NT2/D1 (cell line): Measurements from ENCODE around the gene LIMA1.
"Not testable (repeated sequence)": the region's sequence is repeated elsewhere in the genome, so short reads cannot be mapped to it uniquely, and the experiment has no call there.

Experiments used
- DNase-seq: peaks from one replicate; pipeline ENCODE4 v3.0.0-alpha.2; 2011; ENCODE audit warnings: low read depth, low spot score
- H3K27me3 ChIP-seq: 2 replicates; pipeline ENCODE4 v1.6.0; 2011; ENCODE audit warnings: mild to moderate bottlenecking; ENCODE audit not compliant: insufficient read length, insufficient read depth
- H3K36me3 ChIP-seq: 2 replicates; pipeline ENCODE4 v1.6.1; 2011; ENCODE audit warnings: mild to moderate bottlenecking, low read length, mixed read lengths; ENCODE audit not compliant: insufficient read depth, insufficient read length
- H3K4me1 ChIP-seq: 2 replicates; pipeline ENCODE4 v1.5.1; 2011; ENCODE audit not compliant: insufficient read depth, insufficient read length
- H3K4me3 ChIP-seq: 2 replicates; pipeline ENCODE4 v1.5.1; 2011; ENCODE audit warnings: low read depth; ENCODE audit not compliant: insufficient read length
- H3K9ac ChIP-seq: 2 replicates; pipeline ENCODE4 v1.6.0; 2011; ENCODE audit warnings: low read depth; ENCODE audit not compliant: insufficient read length
- H3K9me3 ChIP-seq: 2 replicates; pipeline ENCODE4 v1.5.1; 2011; ENCODE audit warnings: mild to moderate bottlenecking, low read length; ENCODE audit not compliant: insufficient read depth
- SUZ12 ChIP-seq: IDR thresholded peaks from 2 replicates; pipeline ENCODE4 v1.6.1; 2011; ENCODE audit not compliant: insufficient read length, insufficient read depth; ENCODE audit errors: extremely low read depth
- YY1 ChIP-seq: IDR thresholded peaks from 2 replicates; pipeline ENCODE4 v1.6.1; 2011; ENCODE audit not compliant: insufficient read length, insufficient read depth
- ZNF274 ChIP-seq: IDR thresholded peaks from 2 replicates; pipeline ENCODE4 v1.6.1; 2011; ENCODE audit warnings: mild to moderate bottlenecking, low read depth, low read length

Gene LIMA1

GRCh38 chr12:50149311-50149710 is 134.0 kb downstream of the LIMA1 start:
- H3K9ac ChIP-seq: no peak overlapping the region
- no peaks in the 10 kb centered on the region for H3K27me3 ChIP-seq
- TF ChIP-seq YY1: no peak
- no peak for TF ChIP-seq SUZ12
- TF ChIP-seq ZNF274: no peak
- DNase-seq: no peak
- H3K4me3 ChIP-seq: no peak overlapping the region
- peaks cover 18% of the 10 kb centered on the region for H3K36me3 ChIP-seq
- no peaks in the 10 kb centered on the region for H3K9me3 ChIP-seq
- no peaks in the 10 kb centered on the region for H3K4me1 ChIP-seq

- H3K4me1 ChIP-seq, DNase-seq, H3K27me3 ChIP-seq, H3K9ac ChIP-seq, H3K4me3 ChIP-seq, H3K9me3 ChIP-seq: not testable (repeated sequence)
- peaks cover 19% of the 10 kb centered on the region for H3K36me3 ChIP-seq
Observed at GRCh38 chr12:50148011-50148410, 135.3 kb downstream of the LIMA1 start.

GRCh38 chr12:50147281-50147680 is 136.0 kb downstream of the LIMA1 start:
- no peaks in the 10 kb centered on the region for H3K9me3 ChIP-seq
- no peaks in the 10 kb centered on the region for H3K4me1 ChIP-seq
- no peak for TF ChIP-seq ZNF274
- TF ChIP-seq SUZ12: no peak
- no peak for TF ChIP-seq YY1
- H3K4me3 ChIP-seq: no peak overlapping the region
- H3K36me3 ChIP-seq: peaks cover 23% of the 10 kb centered on the region
- H3K27me3 ChIP-seq: no peaks in the 10 kb centered on the region
- DNase-seq: no peak
- no peak overlapping the region for H3K9ac ChIP-seq

DNA sequence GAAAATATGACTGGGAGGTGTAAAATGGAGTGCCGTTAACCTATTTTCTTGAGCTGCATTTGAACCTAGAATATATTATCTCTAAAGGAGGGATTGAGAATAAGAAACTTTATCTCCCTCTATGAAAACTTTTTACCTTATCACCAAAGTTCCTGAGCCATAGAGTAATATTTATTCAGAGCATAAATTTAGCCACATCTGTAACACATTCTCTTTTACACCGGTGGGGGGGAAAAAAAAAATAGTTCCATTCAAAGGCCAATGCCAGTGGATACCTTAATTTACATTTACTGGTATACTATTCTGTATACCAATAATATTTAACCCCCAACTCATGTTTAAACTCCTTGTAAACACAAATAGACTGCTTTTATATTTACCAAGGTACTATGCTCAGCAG is 137.9 kb downstream of the LIMA1 start:
- Histone ChIP-seq H3K27me3 (no peaks in the 10 kb centered on the region), H3K9ac (no peak overlapping the region), H3K4me3 (no peak overlapping the region), H3K9me3 (no peaks in the 10 kb centered on the region), H3K4me1 (no peaks in the 10 kb centered on the region), H3K36me3 (peaks cover 38% of the 10 kb centered on the region)
- TF ChIP-seq SUZ12 (no peak), YY1 (no peak)
- no peak for DNase-seq

DNA sequence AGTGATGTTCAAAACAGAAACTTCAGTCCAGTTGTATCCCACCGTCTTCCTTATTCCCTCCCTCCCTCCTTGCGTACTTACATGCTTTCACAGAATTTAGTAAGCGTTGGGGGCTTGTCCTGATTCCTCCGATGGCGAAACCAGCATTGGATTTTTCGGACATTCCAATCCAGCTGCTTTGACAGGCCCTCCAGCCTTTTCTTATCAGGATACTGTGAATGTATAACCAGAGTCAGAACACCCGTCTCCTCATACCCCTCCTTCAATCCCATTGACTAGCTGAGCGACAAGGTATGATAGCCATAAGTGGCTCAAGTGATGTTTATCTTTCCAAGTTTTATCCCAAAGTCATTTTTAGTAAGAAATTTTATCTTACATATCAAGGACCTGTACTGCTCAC is 140.3 kb downstream of the LIMA1 start:
- H3K4me3 ChIP-seq: no peak overlapping the region
- H3K9ac ChIP-seq: no peak overlapping the region
- no peaks in the 10 kb centered on the region for H3K27me3 ChIP-seq
- H3K4me1 ChIP-seq: no peaks in the 10 kb centered on the region
- no peaks in the 10 kb centered on the region for H3K9me3 ChIP-seq
- TF ChIP-seq SUZ12: no peak
- H3K36me3 ChIP-seq: peaks cover 51% of the 10 kb centered on the region
- DNase-seq: no peak

DNA sequence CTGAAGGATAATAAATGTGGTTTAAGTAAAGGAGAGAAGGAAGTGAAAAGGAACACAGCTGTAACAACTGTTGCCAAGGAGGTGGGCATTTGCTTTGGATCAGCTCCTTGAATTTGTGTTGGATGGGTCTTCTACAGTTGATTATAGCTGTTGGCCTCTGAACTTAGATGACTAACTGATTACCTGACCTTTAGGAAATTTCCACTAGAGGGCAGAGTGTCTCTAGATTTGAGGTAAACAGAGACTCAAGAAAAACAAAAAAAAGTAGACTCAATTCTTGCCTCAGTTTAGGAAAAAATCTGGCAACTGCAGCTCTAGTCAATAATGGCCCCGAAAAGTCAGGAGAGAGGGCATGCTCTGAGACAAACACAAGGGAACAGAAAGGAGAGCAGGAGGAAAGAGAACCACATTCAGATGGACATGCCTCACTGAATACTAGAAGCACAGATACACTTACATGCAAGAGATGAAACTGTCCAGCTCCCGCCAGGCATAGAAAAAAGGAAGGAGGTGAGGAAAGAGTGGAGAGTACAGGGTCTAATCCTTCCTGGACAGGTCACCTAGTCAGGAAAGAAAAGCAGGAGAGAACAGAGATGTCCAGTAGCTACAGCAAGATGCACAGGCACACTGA is 150.7 kb downstream of the LIMA1 start:
- Histone ChIP-seq H3K4me3 (no peak overlapping the region), H3K36me3 (peaks cover 89% of the 10 kb centered on the region), H3K4me1 (no peaks in the 10 kb centered on the region), H3K9ac (no peak overlapping the region), H3K9me3 (no peaks in the 10 kb centered on the region), H3K27me3 (no peaks in the 10 kb centered on the region)
- peak; percentile 52 for DNase-seq
- TF ChIP-seq ZNF274 (no peak), YY1 (no peak), SUZ12 (no peak)

DNA sequence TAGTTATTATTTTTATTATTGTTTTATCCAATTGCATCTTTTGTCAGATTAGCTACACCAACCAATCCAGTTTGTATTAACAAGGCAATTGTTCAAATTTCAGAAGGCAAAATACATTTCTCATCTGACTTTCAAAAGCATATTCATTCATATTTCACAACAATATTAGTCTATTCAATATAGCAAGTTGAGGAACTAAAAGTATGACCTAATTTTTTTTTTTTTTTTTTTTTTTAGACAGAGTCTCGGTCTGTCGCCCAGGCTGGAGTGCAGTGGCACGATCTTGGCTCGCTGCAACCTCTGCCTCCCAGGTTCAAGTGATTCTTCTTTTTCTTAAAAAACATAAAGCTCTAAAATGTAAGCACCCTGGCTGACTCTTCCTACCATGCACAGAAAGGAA is 154.0 kb downstream of the LIMA1 start:
- Histone ChIP-seq H3K36me3 (peaks cover 69% of the 10 kb centered on the region), H3K9me3 (no peaks in the 10 kb centered on the region), H3K4me3 (no peak overlapping the region), H3K9ac (no peak overlapping the region), H3K27me3 (no peaks in the 10 kb centered on the region), H3K4me1 (no peaks in the 10 kb centered on the region)
- no peak for DNase-seq
- TF ChIP-seq SUZ12 (no peak), ZNF274 (no peak), YY1 (no peak)

GRCh38 chr12:50127546-50127945 is 155.8 kb downstream of the LIMA1 start:
- no peak overlapping the region for H3K4me3 ChIP-seq
- H3K9me3 ChIP-seq: no peaks in the 10 kb centered on the region
- TF ChIP-seq ZNF274: no peak
- TF ChIP-seq SUZ12: no peak
- no peak for TF ChIP-seq YY1
- no peak for DNase-seq
- H3K9ac ChIP-seq: no peak overlapping the region
- no peaks in the 10 kb centered on the region for H3K27me3 ChIP-seq
- no peaks in the 10 kb centered on the region for H3K4me1 ChIP-seq
- H3K36me3 ChIP-seq: peaks cover 67% of the 10 kb centered on the region
